Thyroid gland (tissue), 4 donors: ENCODE data around the gene ZNF789.

Source experiments
- CTCF ChIP-seq, 6 experiments: fragments of 200-600 bp in 3 of 6; fragments of 450-650 bp in 3 of 6; sonication (generic) in 3 of 6; IDR thresholded peaks; one replicate each; pipeline ENCODE4 v1.5.1; 2016 to 2019; ENCODE audit warnings: antibody characterized with exemption in 6 of 6, mild to moderate bottlenecking in 2 of 6, inconsistent platforms in 1 of 6, moderate library complexity in 1 of 6
- POLR2A ChIP-seq, 2 donors: fragments of 450-650 bp; IDR thresholded peaks; one replicate each; pipeline ENCODE4 v1.6.1; 2017; ENCODE audit warnings: antibody characterized with exemption in 2 of 2, mild to moderate bottlenecking in 2 of 2, moderate library complexity in 1 of 2

- TF ChIP-seq POLR2A (IDR thresholded peaks at IDR 0.05): no peak
- TF ChIP-seq CTCF (IDR thresholded peaks at IDR 0.05): no peak
These were observed 16.8 kb upstream of the ZNF789 start for GRCh38 chr7:99455874-99456273.
